Retinal pigment epithelial cell (primary cell): Measurements from ENCODE around the gene LAMA5.

Experiments used
- DNase-seq: peaks from one replicate; pipeline ENCODE4 v3.0.0-alpha.2; 2010; ENCODE audit warnings: low read depth
- H3K4me3 ChIP-seq: 2 replicates; pipeline ENCODE4 v1.5.1; 2011; ENCODE audit warnings: mild to moderate bottlenecking, low read length, control low read depth, moderate library complexity
- CTCF ChIP-seq: conservative IDR thresholded peaks from 2 replicates; pipeline ENCODE4 v1.5.1; 2011; ENCODE audit warnings: low read depth, low read length, control low read depth, inconsistent platforms

LAMA5 gene

GRCh38 chr20:62402456-62403150, 35.5 kb upstream of the LAMA5 start:
- no peak for TF ChIP-seq CTCF
- DNase-seq: no peak
- no peak overlapping the region for H3K4me3 ChIP-seq

GRCh38 chr20:62401331-62401779, 34.2 kb upstream of the LAMA5 start:
- no peak for DNase-seq
- H3K4me3 ChIP-seq: no peak overlapping the region
- TF ChIP-seq CTCF: peak; percentile 33

- DNase-seq: no peak
- no peak for TF ChIP-seq CTCF
- no peak overlapping the region for H3K4me3 ChIP-seq
Observed at GRCh38 chr20:62400541-62400940, 33.4 kb upstream of the LAMA5 start.

- no peak for DNase-seq
- TF ChIP-seq CTCF: no peak
- H3K4me3 ChIP-seq: no peak overlapping the region
Observed at GRCh38 chr20:62400021-62400420, 32.9 kb upstream of the LAMA5 start.

GRCh38 chr20:62398120-62398821, 31.2 kb upstream of the LAMA5 start:
- DNase-seq: no peak
- no peak for TF ChIP-seq CTCF
- no peak overlapping the region for H3K4me3 ChIP-seq

- DNase-seq: no peak
- TF ChIP-seq CTCF: no peak
- no peak overlapping the region for H3K4me3 ChIP-seq
Observed at GRCh38 chr20:62396367-62397239, 29.5 kb upstream of the LAMA5 start.
